Metanephros (tissue), 2 donors: Measurements from ENCODE around the gene VCX2. TPM values are rescaled to one million over a fixed set of nuclear protein-coding genes. Genes with fewer than 3 reads are reported as not detected.

Experiments used
- small RNA-seq: library from RNA; depleted of rRNA; stranded (forward); fragments of <200 nt; gene quantifications from one replicate; pipeline ENCODE3, GENCODE V24; 2014; ENCODE audit warnings: low replicate concordance
- total RNA-seq: library from RNA; depleted of rRNA; stranded (reverse); fragments of >200 nt; gene quantifications from one replicate; pipeline ENCODE4 v1.2.3, GENCODE V29; 2014

Gene VCX2
- not detected for total RNA-seq

GRCh38 chrX:8171169-8171568, at the start of gene VCX2:
VCX2 (minus strand) TSS chrX:8171267; CDS start chrX:8170643, 624 bp downstream.

Small RNA genes lying within 50 kb of the gene (small RNA-seq; reads per million reads assigned to genes)
- gene MIR651 = 0.56 reads per million, percentile 66 among the genes with 10 or more reads in this experiment

Other genes with a start within 250 kb of the VCX2 start
- gene PNPLA4, start 243.9 kb downstream of the VCX2 start, total RNA-seq = 19.9 TPM